Measurements from ENCODE around the gene KAT2A. TPM values are rescaled to one million over a fixed set of nuclear protein-coding genes. Genes with fewer than 3 reads are reported as not detected.
"Not testable (repeated sequence)": the region's sequence is repeated elsewhere in the genome, so short reads cannot be mapped to it uniquely, and the experiment has no call there.

KAT2A gene
- total RNA-seq, 8 experiments from 2014 or later = 9.1 to 48.3 (median 19.2) TPM

- no peak for ATAC-seq (replicated peaks in 6 of 8)
- Histone ChIP-seq H3K4me3 (no peak overlapping the region), H3K4me1 (replicated peaks in 1 of 2) (peaks cover 7 to 13% of the 10 kb centered on the region in 2 donors), H3K27ac (no peak overlapping the region)
- in situ Hi-C loops (cut with MboI; ENCODE audit: low pct_unique_long_range_greater_than_20kb in 2 of 9, low sequenced_read_pairs in 9 of 9, unreplicated experiment in 9 of 9) = no loop called here
- 74 to 100% (median 89%) methylated on average over 2 to 11 of the region's 13 CpGs for WGBS, 10 experiments
These were observed 25.9 kb upstream of the KAT2A start for GRCh38 chr17:42146911-42147607.

- H3K27ac ChIP-seq; H3K4me3 ChIP-seq; ATAC-seq (replicated peaks in 6 of 8); in situ Hi-C loops (cut with MboI; ENCODE audit: low pct_unique_long_range_greater_than_20kb in 2 of 9, low sequenced_read_pairs in 9 of 9, unreplicated experiment in 9 of 9): not testable (repeated sequence)
- 77 to 100% (median 94%) methylated on average over 1 to 4 of the region's 4 CpGs; no CpG with 5 or more reads in 2 of the 10 experiments for WGBS, 10 experiments
- H3K4me1 ChIP-seq (replicated peaks in 1 of 2) = peaks cover 17 to 19% of the 10 kb centered on the region in 2 donors
These were observed 22.0 kb upstream of the KAT2A start for GRCh38 chr17:42143138-42143537.

- in situ Hi-C loops (cut with MboI; ENCODE audit: low pct_unique_long_range_greater_than_20kb in 2 of 9, low sequenced_read_pairs in 9 of 9, unreplicated experiment in 9 of 9) = no loop called here
- 6 to 74% (median 30%) methylated on average over 1 to 5 of the region's 7 CpGs; no CpG with 5 or more reads in 3 of the 10 experiments for WGBS, 10 experiments
- Histone ChIP-seq H3K4me1 (replicated peaks in 1 of 2) (peaks cover 17 to 19% of the 10 kb centered on the region in 2 donors), H3K27ac (peak overlapping the region; percentile 36 to 38), H3K4me3 (no peak overlapping the region)
- ATAC-seq (replicated peaks in 6 of 8) = peak in 6 of 8 experiments; percentile 68 to 88 (median 86)
These were observed 21.3 kb upstream of the KAT2A start for GRCh38 chr17:42142371-42142896.

GRCh38 chr17:42141382-42141781, 20.2 kb upstream of the KAT2A start:
- Histone ChIP-seq H3K4me3 (no peak overlapping the region), H3K4me1 (replicated peaks in 1 of 2) (peaks cover 17 to 19% of the 10 kb centered on the region in 2 donors), H3K27ac (no peak overlapping the region)
- in situ Hi-C loops (cut with MboI; ENCODE audit: low pct_unique_long_range_greater_than_20kb in 2 of 9, low sequenced_read_pairs in 9 of 9, unreplicated experiment in 9 of 9) = no loop called here
- ATAC-seq (replicated peaks in 6 of 8) = no peak
- WGBS, 10 experiments = 40 to 94% (median 80%) methylated on average over 1 to 6 of the region's 8 CpGs; no CpG with 5 or more reads in 5 of the 10 experiments

- in situ Hi-C loops (cut with MboI; ENCODE audit: low pct_unique_long_range_greater_than_20kb in 2 of 9, low sequenced_read_pairs in 9 of 9, unreplicated experiment in 9 of 9); H3K27ac ChIP-seq: not testable (repeated sequence)
- 80 to 100% (median 90%) methylated on average over 1 to 7 of the region's 7 CpGs; no CpG with 5 or more reads in 5 of the 10 experiments for whole genome bisulfite sequencing, 10 experiments
These were observed 19.5 kb upstream of the KAT2A start for GRCh38 chr17:42140690-42141089.

GRCh38 chr17:42138749-42139492, 17.8 kb upstream of the KAT2A start:
- ATAC-seq (replicated peaks in 6 of 8) = peak in 1 of 8 experiments; percentile 5
- WGBS, 10 experiments = 40 to 100% (median 74%) methylated on average over 1 to 4 of the region's 7 CpGs; no CpG with 5 or more reads in 4 of the 10 experiments
- H3K4me3 ChIP-seq = no peak overlapping the region
- H3K27ac ChIP-seq = no peak overlapping the region
- in situ Hi-C loops (cut with MboI; ENCODE audit: low pct_unique_long_range_greater_than_20kb in 2 of 9, low sequenced_read_pairs in 9 of 9, unreplicated experiment in 9 of 9) = no loop called here
- H3K4me1 ChIP-seq (replicated peaks in 1 of 2) = peaks cover 17 to 19% of the 10 kb centered on the region in 2 donors

More at GRCh38 chr17:42140690-42141089, 19.5 kb upstream of the KAT2A start:
- H3K4me1 ChIP-seq (replicated peaks in 1 of 2) = peaks cover 17 to 19% of the 10 kb centered on the region in 2 donors
- not testable (repeated sequence) for H3K4me3 ChIP-seq; ATAC-seq (replicated peaks in 6 of 8)

- Histone ChIP-seq H3K4me3 (no peak overlapping the region), H3K4me1 (replicated peaks in 1 of 2) (peaks cover under 1 to 7% of the 10 kb centered on the region in 2 donors), H3K27ac (no peak overlapping the region)
- in situ Hi-C loops (cut with MboI; ENCODE audit: low pct_unique_long_range_greater_than_20kb in 2 of 9, low sequenced_read_pairs in 9 of 9, unreplicated experiment in 9 of 9) = no loop called here
- ATAC-seq (replicated peaks in 6 of 8) = no peak
- 50 to 100% (median 89%) methylated on average over 1 to 3 of the region's 3 CpGs; no CpG with 5 or more reads in 3 of the 10 experiments for WGBS, 10 experiments
These were observed 15.5 kb upstream of the KAT2A start for GRCh38 chr17:42136654-42137051.

- Histone ChIP-seq H3K4me3 (no peak overlapping the region), H3K27ac (no peak overlapping the region), H3K4me1 (replicated peaks in 1 of 2) (peaks cover 0 to 3% of the 10 kb centered on the region in 2 donors)
- no peak for ATAC-seq (replicated peaks in 6 of 8)
- in situ Hi-C loops (cut with MboI; ENCODE audit: low pct_unique_long_range_greater_than_20kb in 2 of 9, low sequenced_read_pairs in 9 of 9, unreplicated experiment in 9 of 9) = no loop called here
- 56 to 94% (median 83%) methylated on average over 1 to 12 of the region's 15 CpGs; no CpG with 5 or more reads in 1 of the 10 experiments for WGBS, 10 experiments
These were observed 14.8 kb upstream of the KAT2A start for GRCh38 chr17:42135664-42136653.

- ATAC-seq (replicated peaks in 6 of 8) = no peak
- in situ Hi-C loops (cut with MboI; ENCODE audit: low pct_unique_long_range_greater_than_20kb in 2 of 9, low sequenced_read_pairs in 9 of 9, unreplicated experiment in 9 of 9) = no loop called here
- Histone ChIP-seq H3K4me3 (no peak overlapping the region), H3K4me1 (replicated peaks in 1 of 2) (peaks cover 0 to 3% of the 10 kb centered on the region in 2 donors), H3K27ac (no peak overlapping the region)
- WGBS, 10 experiments = 89 to 100% (median 100%) methylated on average over 2 to 5 of the region's 6 CpGs; no CpG with 5 or more reads in 2 of the 10 experiments
These were observed 14.0 kb upstream of the KAT2A start for GRCh38 chr17:42135151-42135550.

- no peak overlapping the region for H3K27ac ChIP-seq
- no peaks in the 10 kb centered on the region for H3K4me1 ChIP-seq (replicated peaks in 1 of 2)
- WGBS, 10 experiments = 56 to 100% (median 80%) methylated on average over 1 to 3 of the region's 4 CpGs; no CpG with 5 or more reads in 4 of the 10 experiments
- in situ Hi-C loops (cut with MboI; ENCODE audit: low pct_unique_long_range_greater_than_20kb in 2 of 9, low sequenced_read_pairs in 9 of 9, unreplicated experiment in 9 of 9) = no loop called here
- ATAC-seq (replicated peaks in 6 of 8) = peak in 3 of 8 experiments; percentile 12 to 26 (median 14)
- no peak overlapping the region for H3K4me3 ChIP-seq
These were observed 12.4 kb upstream of the KAT2A start for GRCh38 chr17:42133461-42134041.

GRCh38 chr17:42132941-42133340, 11.8 kb upstream of the KAT2A start:
- no peak overlapping the region for H3K27ac ChIP-seq
- ATAC-seq (replicated peaks in 6 of 8) = peak; percentile 69 to 99 (median 82)
- no peak overlapping the region for H3K4me3 ChIP-seq
- H3K4me1 ChIP-seq (replicated peaks in 1 of 2) = no peaks in the 10 kb centered on the region
- 0 to 88% (median 80%) methylated on average over 1 to 3 of the region's 3 CpGs; no CpG with 5 or more reads in 3 of the 10 experiments for WGBS, 10 experiments
- in situ Hi-C loops (cut with MboI; ENCODE audit: low pct_unique_long_range_greater_than_20kb in 2 of 9, low sequenced_read_pairs in 9 of 9, unreplicated experiment in 9 of 9) = no loop called here

GRCh38 chr17:42131981-42132432, 10.8 kb upstream of the KAT2A start:
- Histone ChIP-seq H3K4me1 (replicated peaks in 1 of 2) (no peaks in the 10 kb centered on the region), H3K4me3 (no peak overlapping the region), H3K27ac (no peak overlapping the region)
- in situ Hi-C loops (cut with MboI; ENCODE audit: low pct_unique_long_range_greater_than_20kb in 2 of 9, low sequenced_read_pairs in 9 of 9, unreplicated experiment in 9 of 9) = no loop called here
- peak in 1 of 8 experiments; percentile 28 for ATAC-seq (replicated peaks in 6 of 8)
- 47 to 100% (median 63%) methylated on average over 1 to 4 of the region's 4 CpGs; no CpG with 5 or more reads in 2 of the 10 experiments for WGBS, 10 experiments
